AG20443 (cell line): ENCODE results near the gene GOLGA6A.

Source experiments
- DNase-seq: peaks from one replicate; pipeline ENCODE4 v3.0.0; 2012; ENCODE audit warnings: low spot score, mixed read lengths

The GOLGA6A gene

DNA sequence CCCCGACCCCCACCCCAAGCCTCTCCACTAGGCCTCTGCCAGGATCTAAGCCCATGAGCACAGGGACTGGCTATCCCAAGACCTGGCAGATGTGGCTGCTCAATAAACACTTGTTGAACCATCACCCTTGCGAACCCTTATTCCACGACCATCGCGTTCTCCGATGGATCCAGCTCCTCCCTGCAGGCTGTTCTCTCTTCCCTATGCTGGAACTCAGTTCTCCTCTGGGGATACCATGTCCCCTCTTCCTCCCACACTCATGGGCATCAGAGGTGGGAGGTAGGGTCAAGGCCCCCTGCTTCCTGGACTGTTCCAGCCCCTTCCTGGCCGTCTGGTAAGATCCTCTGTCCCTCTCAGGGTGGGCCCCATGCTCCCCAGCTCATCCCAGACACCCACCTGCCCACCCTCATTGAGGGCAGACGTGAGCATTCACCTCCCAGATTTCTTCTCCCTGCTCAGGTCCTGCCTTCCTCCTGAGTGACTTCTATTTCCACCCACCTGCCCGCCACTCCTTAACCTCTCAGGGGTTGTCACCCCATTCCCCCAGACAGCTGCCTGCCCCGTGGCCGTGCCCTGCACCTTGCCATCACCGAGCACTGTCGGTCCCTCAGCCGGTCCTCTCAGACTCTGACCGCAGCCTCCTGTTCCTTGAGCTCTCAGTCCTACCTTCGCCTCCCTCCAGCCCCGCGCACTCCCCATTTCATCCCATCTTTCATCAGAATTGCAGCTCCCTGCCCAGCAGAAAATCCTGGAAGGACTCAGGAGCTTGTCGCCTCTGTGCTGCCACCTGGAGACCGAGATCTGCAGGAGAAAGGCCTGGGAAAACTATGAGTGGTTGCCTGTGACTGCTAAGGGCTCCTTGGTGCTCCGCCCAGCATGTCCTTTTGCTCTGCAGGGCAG, 45.8 kb downstream of the GOLGA6A start:
- DNase-seq, result peak; percentile 81

DNA sequence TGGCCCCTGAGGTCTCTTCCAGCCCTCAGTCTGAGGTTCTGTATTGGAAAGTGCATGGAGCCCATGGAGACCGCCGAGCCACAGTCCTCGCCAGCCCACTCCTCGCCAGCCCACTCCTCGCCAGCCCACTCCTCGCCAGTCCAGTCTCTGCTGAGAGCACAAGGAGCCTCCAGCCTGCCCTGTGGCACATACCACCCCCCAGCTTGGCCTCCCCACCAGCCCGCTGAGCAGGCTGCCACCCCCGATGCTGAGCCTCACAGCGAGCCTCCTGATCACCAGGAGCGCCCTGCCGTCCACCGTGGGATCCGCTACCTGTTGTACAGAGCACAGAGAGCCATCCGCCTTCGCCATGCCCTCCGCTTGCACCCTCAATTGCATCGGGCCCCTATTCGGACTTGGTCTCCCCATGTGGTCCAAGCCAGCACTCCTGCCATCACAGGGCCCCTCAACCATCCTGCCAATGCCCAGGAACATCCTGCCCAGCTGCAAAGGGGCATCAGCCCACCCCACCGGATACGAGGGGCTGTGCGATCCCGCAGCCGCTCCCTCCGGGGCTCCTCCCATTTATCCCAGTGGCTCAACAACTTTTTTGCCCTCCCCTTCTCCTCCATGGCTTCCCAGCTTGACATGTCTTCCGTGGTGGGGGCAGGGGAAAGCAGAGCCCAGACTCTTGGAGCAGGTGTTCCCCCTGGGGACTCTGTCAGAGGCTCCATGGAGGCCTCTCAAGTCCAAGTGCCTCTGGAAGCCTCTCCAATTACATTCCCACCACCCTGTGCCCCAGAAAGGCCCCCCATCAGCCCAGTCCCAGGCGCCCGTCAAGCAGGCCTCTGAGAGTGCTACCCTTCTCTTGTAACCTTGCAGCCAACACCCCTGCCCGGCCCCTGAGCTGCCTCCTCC, 47.0 kb downstream of the GOLGA6A start:
- DNase-seq, result no peak

DNA sequence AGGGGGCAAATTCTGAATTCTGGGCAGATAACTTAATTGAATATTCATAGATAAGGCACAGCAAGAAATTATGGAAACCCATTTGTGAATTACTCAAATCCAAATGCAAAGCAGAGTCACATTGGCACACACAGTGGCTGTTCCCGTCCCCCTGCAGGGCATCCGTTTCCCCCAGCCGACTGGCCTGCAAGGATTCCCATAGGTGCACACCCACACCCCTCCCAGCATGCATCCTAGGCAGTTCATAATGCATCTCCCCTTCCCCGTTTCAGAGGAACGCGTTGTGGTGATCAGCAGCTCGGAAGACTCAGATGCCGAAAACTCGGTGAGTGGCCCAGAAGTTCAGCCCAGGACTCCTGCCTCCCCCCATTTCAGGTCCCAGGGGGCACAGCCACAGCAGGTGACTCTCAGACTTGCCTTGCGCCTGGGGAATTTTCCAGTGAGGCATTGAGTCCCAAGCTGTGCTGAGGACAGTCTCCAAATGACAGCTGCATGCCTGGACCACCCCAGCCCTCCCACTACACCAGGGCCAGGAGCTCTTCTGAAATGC, 48.1 kb downstream of the GOLGA6A start:
- no peak for DNase-seq

DNA sequence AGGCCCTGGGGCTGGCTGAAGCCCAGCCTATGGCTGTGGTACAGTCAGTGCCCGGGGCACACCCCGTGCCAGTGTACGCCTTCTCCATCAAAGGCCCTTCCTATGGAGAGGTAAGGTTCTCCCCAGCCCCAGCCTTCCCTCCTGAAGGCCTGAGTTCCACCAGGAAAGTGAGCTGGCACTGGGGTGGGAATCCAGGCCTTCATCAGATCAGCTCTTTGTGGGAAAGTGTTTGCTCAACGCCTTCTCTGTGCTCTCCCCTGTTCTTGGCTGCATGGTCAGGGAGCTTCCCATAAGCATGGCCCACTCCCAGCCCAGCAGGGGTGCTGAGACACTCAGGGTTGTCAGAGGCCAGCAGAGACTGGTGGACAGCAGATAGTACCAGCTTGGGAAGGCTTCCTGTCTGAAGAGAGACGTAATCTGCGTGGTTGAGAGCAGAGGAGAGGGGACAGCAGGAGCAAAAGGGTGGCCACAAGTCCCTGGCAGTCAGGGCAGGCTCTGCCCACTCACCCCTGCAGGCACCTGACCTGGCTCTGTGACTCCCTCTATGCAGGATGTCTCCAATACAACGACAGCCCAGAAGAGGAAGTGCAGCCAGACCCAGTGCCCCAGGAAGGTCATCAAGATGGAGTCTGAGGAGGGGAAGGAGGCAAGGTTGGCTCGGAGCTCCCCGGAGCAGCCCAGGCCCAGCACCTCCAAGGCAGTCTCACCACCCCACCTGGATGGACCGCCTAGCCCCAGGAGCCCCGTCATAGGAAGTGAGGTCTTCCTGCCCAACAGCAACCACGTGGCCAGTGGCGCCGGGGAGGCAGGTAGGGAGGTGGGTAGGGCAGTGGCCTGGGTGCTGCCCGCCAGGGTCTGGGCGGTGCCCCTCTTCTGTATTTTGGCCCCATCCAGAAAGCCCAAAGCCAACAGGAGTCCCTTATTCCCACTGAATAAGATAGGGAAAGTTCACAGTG, 49.5 kb downstream of the GOLGA6A start:
- no peak for DNase-seq

DNA sequence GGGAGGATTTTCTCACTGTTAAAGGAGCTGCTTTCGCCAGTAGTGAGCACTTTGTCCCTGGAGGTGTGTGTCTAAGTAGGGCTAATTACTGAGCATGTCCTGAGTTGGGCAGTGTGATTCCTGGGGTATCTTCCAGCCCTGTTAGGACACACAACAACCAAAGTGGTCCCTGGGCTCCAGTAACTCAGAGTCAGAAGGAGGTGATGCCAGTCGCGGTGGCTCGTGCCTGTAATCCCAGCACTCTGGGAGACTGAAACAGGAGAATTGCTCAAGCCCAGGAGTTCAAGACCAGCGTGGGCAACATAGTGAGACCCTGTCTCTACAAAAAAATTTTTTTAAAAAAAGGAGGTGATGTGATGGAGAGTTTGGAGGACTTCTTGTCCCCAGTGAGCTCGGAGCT, 50.3 kb downstream of the GOLGA6A start:
- no peak for DNase-seq

DNA sequence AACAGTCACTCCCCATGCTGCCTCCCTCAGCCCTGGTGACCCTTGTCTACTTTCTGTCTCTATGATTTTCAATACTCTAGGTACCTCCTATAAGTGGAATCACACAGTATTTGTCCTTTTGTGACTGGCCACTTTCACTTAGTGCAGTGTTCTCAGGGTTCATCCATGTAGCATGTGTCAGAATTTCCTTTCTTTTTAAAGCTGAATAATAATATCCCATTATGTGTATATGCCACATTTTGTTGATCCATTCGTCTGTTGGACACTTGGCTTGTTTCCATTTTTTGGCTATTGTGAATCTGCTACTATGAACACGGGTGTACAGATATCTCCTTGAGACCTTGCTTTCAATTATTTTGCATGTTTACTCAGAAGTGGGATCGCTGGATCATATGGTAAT, 53.7 kb downstream of the GOLGA6A start:
- no peak for DNase-seq

DNA sequence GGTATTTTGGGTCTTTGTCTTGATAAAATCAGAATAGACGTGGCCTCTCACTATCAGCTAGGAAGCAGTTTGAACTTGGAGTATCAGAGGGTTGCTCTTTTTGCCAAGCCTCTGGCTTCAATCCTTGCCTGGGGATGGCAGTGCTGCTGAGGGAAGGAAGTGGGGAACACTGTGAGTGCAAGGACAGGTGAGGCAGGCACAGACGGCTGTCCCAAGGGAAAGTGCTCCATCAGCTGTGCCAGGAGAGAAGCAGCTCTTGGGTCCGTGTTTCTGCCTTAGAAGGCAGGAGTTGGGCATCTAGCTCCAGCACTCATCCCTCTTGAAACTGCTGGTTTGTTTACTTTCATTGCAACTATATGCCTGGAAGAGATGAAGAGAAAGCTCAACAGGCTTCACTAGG, 54.7 kb downstream of the GOLGA6A start:
- no peak for DNase-seq

DNA sequence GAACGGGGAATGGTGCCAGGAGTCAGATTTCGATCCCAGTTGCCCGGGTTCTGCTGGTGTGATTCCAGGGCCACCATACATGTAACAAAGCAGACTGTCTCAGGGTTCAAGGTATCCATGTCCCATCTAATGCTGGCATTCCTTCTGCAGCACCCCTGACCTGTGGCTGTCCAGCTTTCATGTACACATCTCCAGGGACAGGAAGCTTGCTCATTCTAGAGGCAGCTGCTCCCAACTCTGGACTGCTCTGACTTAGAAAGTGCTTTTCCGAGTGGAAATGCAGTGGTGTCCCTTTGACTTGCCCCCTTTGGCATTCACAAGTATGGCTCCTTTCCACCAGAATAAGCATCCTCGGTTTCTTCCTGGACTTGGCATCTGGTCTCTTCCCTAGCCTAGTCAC, 56.9 kb downstream of the GOLGA6A start:
- DNase-seq, result no peak

DNA sequence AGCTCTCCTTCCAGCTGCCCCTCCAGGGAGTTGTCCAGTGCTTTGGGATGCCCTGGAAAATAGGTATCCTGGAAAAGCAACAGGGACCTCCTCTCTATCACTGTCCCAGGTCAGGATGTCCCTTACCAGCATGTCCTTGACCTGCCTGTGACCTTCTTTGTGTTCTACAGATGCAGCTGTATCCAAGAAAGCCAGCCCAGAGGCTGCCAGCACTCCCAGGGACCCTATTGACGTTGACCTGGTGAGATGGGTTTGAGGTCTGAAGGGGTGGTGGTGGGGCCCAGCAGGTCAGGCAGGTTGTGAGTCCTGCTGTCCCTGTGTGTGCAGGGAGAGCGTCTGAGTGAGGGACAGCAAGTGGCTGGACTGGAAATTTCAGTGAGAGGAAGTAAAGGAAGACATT, 57.7 kb downstream of the GOLGA6A start:
- DNase-seq, result no peak

DNA sequence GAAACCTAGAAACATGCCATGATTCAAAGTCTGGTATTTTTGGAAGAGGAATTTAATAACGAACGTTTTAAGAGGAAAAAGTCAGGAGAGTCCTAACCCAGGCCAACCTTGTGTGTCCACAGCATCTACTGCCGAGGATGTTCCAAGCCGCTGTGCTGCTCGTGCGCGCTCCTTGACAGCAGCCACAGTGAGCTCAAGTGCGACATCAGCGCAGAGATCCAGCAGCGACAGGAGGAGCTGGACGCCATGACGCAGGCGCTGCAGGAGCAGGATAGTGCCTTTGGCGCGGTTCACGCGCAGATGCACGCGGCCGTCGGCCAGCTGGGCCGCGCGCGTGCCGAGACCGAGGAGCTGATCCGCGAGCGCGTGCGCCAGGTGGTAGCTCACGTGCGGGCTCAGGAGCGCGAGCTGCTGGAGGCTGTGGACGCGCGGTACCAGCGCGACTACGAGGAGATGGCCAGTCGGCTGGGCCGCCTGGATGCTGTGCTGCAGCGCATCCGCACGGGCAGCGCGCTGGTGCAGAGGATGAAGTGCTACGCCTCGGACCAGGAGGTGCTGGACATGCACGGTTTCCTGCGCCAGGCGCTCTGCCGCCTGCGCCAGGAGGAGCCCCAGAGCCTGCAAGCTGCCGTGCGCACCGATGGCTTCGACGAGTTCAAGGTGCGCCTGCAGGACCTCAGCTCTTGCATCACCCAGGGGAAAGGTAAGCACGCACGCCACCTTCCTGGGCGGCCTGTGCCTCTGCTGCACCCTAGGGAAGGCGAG, 59.5 kb downstream of the GOLGA6A start:
- DNase-seq, result no peak
